ENCODE data around the gene ROGDI.

DNA sequence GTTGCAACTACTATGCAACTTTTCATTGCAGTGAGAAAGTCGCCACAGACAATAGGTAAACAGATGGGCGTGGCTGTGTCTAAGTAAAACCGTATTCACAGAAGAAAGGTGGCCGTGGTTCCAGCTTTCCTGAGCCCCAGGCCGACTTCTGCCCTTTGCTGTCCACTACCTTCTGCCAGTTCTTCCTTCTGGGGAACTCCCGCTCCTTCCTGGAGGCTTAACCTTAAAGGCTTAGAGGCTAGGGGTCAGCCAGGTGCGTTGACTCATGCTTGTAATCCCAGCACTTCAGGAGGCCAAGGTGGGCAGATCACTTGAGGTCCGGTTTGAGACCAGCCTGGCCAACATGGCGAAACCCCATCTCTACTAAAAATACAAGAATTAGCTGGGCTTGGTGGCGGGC lies 12.2 kb downstream of the ROGDI start:
- TF ChIP-seq GATA3 (IDR thresholded peaks at IDR 0.05; ENCODE audit: low read depth, low read length), result no peak
- no peak for TF ChIP-seq GATA2 (IDR thresholded peaks at IDR 0.05; ENCODE audit: low read depth, low read length)
